ENCODE data around the gene EFNA5.

The EFNA5 gene

DNA sequence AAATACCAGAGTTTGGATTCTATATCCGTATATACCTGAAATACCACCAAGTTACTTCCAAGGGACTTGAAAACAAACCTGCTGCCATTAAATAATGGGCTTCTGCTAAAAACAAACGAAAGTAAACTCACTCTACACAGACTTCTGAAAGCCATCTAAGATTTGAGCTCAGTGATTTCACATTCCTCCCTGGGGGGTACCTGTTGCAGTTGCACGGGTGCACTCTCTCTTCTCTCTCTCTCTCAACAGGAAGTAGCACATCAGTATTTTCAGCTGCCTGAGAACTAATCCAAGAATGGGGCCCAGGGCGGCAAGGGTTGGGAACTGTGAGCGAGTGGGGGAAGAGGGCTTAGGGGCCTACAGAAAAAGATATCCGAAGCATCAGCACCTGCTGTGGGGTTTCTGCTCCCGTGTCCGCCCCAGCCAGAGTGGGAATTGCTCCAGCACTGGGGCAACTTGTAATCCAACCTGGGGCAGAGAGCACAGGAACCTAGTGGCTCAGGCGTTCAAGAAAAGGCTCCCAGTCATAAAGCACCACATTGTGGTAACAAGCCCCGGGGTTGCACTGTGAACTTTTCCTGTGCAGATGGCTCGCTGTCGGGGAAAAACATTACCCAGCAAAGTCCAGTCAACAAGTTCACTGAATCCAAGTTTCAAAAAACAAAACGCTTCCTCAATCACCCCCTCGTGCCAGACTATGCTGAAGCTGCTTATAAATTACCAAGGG is 99.8 kb downstream of the EFNA5 start:
- DNase-seq (ENCODE audit: low spot score) = no peak

DNA sequence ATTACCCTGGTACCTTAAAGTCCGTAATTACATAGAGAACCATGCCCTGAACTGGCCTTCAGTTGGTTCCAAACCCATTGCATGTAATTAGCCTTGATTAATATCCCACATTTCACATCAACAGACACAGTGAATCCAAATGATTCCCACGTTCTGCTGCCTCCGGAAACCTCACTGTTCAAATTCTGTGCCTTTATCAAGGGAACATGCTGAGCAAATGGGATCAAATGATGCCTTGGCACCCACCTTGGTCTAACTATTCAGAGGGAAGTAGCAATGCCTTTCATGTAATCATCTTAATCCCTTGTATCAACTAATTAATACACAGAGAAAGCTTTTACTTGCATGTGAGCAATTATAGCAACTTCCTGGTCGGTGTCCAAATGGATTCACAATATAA is 100.6 kb downstream of the EFNA5 start:
- no peak for DNase-seq (ENCODE audit: low spot score)

DNA sequence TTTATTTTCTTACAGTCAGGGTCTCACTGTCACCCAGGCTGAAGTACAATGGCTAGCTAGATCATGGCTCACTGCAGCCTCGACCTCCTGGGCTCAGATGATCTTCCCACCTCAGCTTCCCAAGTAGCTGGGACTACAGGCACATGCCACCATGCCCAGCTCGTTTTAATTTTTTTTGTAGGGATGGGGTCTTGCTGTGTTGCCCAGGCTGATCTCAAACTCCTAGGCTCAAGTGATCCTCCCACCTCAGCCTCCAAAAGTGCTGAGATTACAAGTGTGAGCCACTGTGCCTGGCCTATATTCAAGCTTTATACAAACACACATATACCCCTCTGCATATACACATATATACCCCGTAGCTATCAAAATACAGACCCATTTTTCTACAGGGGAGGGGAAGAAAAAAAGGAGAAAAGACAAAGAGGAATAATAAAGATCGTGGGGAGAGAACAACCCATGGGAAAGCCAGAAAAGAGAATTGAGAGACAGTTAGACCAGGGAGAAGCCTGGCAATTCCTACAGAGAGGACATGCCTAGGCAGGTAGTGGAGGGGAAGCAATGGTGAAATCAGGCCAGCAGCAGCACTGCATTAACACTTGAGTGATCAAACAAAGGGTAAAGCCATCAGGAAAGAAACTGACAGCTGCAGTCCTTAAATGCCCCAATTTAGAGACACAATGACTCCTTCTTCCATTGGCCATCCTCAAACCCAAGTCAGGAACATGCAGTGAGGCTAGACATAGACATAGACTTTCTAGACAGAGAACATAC is 102.7 kb downstream of the EFNA5 start:
- no peak for DNase-seq (ENCODE audit: low spot score)

DNA sequence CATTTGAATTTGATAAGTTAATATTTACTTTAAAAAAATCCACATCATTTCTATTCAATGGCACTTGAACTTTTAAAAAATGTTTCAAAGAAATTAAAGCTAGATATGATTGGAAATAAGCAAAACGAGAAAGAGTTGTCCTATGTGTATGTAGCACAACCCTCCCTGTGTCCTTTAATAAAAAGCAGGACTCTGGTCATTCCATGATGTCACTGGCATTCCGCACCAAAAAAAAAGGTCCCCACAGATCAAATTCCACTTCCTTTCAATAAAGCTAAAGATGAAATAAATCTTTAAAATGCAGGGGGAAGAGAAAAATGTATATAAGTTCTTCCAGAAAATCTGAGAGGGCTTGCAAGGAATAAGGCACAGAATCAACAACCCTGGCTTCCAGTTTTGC is 103.8 kb downstream of the EFNA5 start:
- no peak for DNase-seq (ENCODE audit: low spot score)

DNA sequence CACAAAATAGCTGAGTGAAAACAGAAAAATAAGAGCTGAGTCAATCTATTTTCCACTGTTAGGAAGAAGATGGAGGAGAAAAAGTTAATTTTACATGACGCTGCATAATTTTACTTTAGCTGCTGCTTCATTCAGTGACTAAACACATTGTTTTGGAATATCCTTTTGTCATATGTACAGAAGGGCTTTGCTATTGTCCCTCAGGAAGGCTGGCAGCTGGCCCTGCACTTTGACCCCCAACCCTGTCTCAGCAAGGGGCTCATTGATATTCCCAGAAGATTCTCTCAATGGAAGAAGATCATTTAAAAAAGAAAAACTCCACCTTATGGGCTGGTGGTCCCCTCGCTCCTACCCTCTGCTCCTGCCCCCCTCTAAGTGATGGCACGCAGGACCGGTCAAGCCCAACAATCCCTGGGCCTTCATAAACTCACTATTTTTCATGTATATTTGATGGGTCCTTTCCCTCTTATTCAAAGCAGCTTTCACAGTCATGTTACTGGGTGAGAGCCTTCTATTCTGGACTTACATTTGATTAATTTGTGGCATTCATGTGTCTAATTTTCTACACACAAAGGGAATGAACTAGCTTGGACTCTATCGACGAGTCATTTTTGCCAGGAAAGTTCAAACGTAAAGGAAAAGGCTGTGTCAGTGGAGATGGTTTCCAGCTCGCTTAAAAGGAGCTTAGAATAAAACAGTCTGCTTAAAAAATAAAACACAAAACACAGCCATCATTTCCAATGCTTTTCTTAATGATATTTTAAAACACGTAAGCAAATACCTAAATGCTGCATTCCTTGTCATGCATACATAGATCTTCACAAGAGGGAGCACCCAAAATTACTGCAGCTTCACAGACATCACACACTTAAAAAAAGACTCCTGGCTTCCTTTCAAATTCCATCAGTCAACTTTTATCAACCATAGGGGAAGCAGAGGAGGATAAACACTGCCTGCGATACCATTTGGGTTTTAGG is 104.7 kb downstream of the EFNA5 start:
- DNase-seq (ENCODE audit: low spot score) = peak; percentile 17

DNA sequence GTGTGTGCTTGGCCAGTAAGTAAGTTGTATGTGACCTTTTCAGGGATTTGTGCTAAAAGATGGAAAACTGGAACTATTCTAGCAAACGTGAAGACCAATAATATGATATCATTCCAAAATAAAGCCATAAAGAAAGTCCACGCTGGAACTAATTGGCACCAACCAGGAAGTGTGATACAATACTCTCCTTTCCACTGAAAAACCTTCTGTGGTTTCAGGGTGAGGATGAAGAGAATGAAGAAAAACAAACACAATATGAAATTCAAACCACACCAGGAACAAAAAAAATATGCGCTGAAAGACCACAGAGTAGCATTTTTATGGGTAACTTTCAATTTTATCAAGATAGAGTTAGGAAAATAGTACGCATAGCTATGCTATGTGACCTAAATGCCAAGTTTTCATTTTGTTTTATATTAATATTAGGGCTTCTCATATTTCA is 105.8 kb downstream of the EFNA5 start:
- DNase-seq (ENCODE audit: low spot score) = no peak

DNA sequence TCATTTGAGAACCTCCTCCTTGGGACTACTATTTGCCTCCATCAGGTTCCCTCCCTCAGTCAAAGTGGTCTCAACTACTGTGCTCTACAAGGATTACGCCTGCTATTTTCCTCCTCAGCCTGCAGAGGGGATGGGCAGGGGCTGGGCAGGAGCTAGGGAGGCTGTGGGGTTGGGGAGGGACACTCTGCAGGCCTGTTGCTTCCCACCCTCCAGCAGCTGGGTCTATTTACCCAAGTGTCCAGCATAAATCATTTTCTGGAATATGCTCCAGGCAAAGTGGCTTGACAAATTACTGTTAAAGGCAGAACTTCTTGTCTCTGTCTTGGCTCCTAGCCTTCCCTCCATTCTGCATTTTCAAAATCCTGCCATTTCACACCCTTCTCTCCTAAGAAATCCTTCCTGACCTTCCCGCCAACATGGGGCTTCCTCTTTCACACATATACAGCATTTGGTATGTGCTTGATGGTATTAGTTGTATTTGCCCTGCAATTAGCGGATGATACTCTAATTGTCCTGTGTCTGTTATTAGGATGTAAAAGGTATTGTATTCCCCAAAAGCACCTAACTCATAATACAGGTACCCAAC is 106.7 kb downstream of the EFNA5 start:
- no peak for DNase-seq (ENCODE audit: low spot score)

DNA sequence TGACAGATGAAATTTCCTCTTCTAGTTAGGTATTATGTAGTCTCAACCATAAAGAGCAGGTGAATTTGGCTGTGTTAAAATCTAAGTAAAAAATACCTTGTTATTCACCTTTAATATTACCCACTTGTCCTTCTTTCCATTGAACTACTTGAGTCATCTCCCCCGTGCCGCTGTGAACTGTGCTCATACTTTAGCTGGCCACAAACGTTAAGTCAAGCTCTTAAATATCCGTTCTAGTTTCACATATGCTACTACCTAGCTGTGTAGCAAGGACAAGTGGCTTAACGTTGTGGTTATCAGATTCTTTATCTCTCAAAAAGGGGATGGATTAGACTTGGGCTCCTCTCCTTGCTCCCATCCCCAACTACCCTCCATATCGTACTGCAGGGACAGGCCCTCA is 110.4 kb downstream of the EFNA5 start:
- DNase-seq (ENCODE audit: low spot score) = no peak

DNA sequence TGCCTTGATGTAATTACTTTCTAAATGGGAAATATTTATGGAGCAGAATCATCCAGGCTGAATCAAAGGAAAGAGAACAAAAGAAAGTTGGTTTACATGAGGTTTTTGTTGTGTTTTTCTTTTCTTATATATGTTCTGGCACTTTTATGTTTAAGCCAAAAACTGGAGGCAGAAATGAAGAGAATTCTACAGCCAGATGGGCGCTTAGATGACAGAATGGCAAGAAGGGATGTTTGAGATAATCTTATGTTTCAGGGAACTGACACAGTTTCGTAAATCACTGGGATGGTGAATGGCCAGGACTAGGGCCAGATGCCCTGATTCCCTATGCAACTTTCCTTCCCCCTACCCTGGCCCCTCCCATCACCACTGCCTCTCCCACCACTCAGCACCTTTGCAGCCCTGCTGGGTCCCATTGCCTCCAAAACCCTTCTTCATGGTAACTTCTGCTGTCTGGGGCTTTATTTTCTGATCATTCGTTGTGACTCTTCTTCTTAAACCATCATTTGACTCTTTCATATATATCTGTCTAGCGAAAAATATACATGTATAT is 111.8 kb downstream of the EFNA5 start:
- DNase-seq (ENCODE audit: low spot score) = peak; percentile 58

DNA sequence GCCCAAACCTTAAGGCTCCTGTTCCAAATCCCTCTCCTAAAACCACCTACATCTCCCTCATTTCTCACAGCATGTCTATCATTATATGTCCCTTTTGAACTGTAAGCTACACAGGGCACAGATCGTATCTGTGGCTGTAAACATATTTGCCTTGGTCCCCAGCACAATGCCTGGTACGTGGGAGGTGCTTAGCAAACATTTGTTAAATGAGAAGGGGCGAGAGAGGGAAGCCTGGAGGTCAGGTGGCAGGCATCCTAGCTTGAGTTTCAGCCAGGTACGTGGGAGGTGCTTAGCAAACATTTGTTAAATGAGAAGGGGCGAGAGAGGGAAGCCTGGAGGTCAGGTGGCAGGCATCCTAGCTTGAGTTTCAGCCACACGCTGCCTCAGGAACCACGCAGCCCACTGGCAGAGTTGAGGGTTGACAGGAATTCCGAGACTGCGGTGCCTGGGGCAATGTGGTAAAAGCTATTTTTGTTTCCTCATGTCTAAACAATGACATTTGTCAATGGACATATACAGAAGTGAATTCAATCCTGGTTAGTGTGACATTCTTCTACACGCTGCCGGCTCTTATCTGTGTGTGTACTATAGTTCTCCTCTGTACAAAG is 113.6 kb downstream of the EFNA5 start:
- DNase-seq (ENCODE audit: low spot score) = peak; percentile 33

DNA sequence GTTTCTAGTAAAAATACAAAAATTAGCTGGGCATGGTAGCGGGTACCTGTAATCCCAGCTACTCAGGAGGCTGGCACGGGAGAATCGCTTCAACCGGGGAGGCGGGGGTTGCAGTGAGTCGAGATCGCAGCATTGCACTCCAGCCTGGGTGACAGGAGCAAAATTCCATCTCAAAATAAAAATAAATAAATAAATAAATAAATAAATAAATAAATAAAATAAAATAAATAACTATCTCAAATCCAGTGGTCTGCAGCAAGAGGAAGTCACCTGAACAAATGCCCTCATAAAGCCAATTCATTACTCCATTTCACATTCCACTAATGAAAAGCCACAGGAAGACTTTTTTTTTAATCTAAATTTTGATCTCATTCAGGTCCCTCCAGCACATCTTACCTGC is 114.2 kb downstream of the EFNA5 start:
- no peak for DNase-seq (ENCODE audit: low spot score)

DNA sequence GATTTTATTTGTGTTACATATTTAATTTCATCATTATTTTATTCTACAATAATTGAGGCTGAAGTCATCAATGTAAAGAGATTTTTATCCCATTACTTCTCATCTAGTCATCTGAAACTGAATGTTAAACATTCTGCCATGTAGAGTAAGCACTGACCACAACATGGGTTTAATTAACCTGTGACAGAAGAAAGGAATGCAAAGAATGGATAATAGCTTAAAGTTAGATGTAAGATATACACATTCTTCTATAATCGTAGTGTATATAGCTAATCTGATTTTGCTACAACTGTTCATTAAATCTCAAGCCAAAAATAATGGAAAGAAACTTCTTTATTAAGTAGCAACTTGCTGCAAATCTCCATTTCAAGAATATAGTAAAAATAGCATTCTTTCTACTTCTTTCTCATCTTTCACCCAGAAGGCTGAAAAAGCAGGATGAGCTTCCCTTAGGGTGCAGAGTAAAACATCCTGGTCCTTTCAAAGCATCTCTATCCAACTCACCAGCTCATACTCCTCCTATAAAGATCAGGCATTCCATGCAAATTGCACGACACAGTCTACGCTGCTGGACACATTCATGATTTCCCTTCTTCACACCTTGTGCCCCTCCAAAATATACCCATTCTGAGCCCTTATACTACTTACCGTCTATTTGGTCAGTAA is 115.2 kb downstream of the EFNA5 start:
- DNase-seq (ENCODE audit: low spot score) = no peak

DNA sequence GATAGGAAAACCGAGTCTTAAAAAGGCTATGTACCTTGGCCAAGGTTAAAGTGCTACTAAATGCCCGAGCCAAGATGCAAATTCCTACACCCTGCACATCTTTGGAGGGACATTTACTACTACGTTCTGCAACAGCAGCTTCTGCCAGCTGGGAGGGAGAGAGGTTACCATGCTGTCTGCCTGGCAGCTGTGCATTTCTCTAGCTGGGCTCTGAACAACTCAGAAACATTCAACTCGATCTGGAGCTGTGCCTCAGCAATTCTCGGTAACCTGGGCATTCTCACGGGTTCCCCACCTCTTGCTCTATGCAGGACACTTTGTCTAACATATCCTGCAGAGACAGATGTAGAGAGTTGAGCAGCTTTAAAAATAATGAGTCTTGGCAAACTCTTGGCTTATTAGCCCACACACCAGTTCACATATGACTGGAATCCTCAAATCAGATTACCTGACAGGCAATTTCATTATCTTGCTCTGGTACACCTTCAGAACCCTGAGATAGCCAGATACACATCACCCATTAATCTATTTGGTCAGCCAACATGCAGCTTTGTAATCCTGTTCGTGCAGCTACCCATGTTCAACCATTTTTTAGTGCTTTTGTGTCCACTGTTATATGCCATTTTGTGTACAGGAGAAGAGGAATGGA is 115.8 kb downstream of the EFNA5 start:
- no peak for DNase-seq (ENCODE audit: low spot score)

DNA sequence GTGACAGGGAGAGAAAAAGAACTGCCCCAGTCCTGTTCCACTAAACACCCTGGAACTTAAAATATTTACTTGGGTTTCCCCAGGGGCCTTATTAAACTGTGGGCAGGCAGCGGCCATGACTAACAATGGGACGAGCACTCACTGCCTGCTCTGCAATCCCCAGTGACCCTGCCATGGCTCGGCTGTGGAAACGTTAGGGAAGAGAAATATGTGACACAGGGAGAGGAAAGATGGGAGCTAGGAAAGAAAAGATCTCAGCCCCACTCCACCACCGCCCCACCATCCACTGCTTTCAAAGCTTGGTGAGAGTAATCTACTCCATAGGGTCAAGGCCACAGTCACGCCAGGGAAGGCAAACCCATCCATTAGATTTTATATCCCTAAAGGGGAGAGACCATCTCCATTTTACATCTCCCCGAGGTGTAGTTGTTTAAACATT is 117.6 kb downstream of the EFNA5 start:
- no peak for DNase-seq (ENCODE audit: low spot score)

DNA sequence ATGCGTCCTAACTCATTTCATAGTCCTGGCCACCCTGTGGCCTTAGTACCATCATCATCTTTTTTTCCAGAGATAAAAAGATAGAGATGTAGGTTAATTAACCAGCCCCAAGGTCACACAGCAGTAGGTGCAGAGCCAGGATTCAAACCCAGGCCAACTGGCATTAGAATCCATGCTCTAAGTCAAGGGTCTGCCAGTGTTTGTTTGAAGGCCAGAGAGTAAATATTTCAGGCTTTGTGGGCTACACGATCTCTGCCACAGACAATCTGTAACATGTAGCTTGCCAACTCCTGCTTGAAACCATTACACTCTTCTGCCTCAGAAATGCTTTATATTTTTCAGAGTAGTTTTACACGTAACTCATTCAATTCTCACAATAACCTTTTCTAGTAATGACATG is 119.6 kb downstream of the EFNA5 start:
- DNase-seq (ENCODE audit: low spot score) = no peak

DNA sequence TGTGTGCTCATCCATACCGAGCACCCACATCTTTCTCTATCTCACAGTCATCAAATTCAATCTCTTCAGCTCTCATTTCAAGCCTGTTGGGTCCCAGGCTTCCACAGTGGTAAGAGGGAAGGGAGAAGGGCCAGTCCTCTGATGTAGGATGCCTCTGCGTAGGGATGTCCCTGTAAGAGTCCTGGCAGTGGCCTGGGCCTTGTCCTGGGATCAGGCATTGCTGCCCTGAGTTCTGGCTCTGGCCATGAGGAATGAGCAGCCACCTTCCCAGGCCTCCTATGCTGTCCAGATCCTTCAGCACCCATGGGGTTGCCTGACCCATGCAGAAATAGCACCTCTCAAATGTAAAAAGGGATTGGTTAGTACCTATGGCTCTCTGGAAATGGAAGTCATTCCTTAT is 121.2 kb downstream of the EFNA5 start:
- DNase-seq (ENCODE audit: low spot score) = no peak

DNA sequence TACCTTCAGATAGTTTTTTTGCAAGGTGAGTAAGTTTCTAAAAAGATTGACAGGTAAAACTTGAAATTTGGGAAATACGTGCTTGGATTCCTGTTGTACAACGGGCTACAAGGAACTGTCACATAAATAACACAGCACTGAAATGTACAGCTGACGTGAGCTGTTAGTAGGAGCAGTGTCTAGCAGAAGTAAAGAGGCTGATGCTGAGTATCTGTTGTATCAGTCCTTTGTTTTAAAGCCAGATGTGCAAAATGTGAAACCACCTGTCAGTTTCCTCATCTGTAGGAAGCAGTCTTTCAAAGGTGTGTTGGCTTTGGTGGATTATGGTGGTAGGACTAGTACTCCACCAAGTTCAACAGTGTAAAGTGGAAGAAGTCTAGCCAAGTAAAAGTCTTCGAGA is 122.3 kb downstream of the EFNA5 start:
- DNase-seq (ENCODE audit: low spot score) = no peak

DNA sequence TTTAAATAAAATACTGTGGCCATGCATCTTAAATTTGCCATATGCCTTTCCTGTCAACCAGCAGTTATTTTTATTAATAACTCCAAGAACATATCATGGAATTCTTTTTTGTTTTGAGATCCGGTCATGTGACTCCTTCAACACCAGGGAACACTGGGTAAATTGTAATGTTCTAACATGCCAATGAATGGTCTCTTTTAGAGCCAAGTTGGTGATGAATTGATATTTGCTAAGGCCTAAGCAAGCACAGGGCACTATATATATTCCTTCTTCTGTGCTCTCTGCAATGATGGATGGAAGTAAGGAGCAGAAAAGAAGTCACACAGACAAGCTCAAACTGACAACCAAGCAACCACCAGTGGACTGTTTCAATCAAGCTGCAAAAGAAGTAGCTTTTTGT is 124.0 kb downstream of the EFNA5 start:
- no peak for DNase-seq (ENCODE audit: low spot score)

DNA sequence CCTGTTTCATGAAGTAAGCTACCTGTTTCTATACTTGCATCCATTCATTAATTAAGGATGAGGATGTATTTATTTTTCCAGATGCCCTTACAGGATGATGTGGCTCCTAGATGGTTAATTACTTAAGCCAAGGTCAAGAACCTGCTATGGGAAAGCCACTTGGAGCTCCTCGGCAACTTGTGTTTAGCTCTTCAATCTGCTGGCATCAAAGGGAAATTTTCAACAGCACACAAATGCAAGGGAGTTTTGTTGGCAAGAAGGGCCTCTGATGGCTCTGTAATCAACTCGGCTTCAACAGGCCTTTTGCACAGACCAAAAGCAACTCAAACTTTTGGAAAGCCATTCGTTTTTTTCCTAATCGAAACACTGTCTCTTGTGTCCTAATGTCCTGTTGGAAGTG is 125.3 kb downstream of the EFNA5 start:
- no peak for DNase-seq (ENCODE audit: low spot score)

DNA sequence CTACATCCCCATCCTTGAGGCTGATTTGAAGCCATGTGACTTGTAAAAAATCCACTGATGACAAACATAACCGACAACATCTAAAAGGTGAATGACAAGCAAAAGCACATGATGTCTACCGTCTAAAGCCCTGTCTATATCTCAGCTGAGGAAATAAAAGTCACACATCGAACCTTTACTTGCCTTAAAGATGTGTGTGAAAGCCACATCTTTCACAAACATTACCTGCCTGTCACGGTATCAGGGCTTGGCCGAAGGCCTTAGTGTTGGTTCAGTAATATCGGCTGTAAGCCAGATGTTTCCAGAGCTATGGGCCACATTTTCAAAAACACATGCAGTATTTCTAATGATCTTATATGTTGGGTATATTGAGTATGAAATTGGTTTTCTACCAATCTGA is 125.8 kb downstream of the EFNA5 start:
- no peak for DNase-seq (ENCODE audit: low spot score)

All from iPS-NIHi11 (cell line).